Fibroblast of lung (primary cell): ENCODE measurements around the gene CYP26B1.

Experiments used
- EZH2 ChIP-seq: IDR thresholded peaks from 2 replicates; pipeline ENCODE4 v1.5.1; 2012; ENCODE audit warnings: low read length, control low read depth, mild to moderate bottlenecking; ENCODE audit errors: missing control alignments
- TF ChIP-seq, protein P1 (sequence below), 2 donors: IDR thresholded peaks in 1 of 2; conservative IDR thresholded peaks in 1 of 2; 1 replicate in 1 of 2; 2 replicates in 1 of 2; pipeline ENCODE4 v1.5.1; 2011 to 2012; ENCODE audit warnings: low read length in 2 of 2, control low read depth in 1 of 2, inconsistent platforms in 1 of 2, low read depth in 1 of 2, mild to moderate bottlenecking in 1 of 2

DNA sequence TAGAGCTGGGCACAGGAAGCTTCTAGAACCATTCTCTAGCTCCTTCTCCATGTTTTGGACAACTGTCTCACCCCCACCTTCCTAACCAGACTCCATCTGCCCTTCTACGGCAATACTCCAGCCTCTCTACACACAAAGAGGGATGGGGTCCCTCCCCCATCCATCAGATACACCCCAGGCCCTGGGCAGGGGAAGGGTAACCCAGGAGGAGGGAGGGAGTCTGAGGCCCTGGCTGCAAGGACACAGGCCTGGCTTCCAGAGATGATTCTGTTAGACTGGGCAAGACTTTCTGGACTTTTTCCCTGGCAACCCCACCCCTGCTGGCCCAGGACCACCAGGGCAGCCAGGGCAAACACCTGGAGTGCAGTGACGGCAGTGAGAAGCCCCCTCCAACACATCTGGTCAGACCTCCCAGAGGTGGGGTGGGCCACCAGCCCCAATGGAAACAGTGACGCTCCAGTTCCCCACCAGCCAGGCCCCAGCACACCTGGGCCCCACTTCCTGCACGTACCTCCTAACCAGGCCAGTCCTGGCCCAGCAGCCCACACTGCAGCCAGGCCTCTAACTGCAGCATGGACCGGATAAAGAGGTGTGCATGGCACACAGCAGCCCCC, 6.5 kb downstream of the CYP26B1 start:
- TF ChIP-seq, protein P1, sequence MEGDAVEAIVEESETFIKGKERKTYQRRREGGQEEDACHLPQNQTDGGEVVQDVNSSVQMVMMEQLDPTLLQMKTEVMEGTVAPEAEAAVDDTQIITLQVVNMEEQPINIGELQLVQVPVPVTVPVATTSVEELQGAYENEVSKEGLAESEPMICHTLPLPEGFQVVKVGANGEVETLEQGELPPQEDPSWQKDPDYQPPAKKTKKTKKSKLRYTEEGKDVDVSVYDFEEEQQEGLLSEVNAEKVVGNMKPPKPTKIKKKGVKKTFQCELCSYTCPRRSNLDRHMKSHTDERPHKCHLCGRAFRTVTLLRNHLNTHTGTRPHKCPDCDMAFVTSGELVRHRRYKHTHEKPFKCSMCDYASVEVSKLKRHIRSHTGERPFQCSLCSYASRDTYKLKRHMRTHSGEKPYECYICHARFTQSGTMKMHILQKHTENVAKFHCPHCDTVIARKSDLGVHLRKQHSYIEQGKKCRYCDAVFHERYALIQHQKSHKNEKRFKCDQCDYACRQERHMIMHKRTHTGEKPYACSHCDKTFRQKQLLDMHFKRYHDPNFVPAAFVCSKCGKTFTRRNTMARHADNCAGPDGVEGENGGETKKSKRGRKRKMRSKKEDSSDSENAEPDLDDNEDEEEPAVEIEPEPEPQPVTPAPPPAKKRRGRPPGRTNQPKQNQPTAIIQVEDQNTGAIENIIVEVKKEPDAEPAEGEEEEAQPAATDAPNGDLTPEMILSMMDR (conservative IDR thresholded peaks at IDR 0.05 in 1 of 2, IDR thresholded peaks at IDR 0.05 in 1 of 2; ENCODE audit: low read depth in 1 of 2, low read length in 2 of 2): no peak
- no peak for TF ChIP-seq EZH2
